ENCODE data around the gene LRRC4C. TPM values are rescaled to one million over a fixed set of nuclear protein-coding genes. Genes with fewer than 3 reads are reported as not detected.

Gene LRRC4C
- total RNA-seq, 1 donor from 2014 or later = 0.41 TPM

GRCh38 chr11:40393511-40393910, 1065.9 kb downstream of the LRRC4C start:
- TF ChIP-seq, protein P1, sequence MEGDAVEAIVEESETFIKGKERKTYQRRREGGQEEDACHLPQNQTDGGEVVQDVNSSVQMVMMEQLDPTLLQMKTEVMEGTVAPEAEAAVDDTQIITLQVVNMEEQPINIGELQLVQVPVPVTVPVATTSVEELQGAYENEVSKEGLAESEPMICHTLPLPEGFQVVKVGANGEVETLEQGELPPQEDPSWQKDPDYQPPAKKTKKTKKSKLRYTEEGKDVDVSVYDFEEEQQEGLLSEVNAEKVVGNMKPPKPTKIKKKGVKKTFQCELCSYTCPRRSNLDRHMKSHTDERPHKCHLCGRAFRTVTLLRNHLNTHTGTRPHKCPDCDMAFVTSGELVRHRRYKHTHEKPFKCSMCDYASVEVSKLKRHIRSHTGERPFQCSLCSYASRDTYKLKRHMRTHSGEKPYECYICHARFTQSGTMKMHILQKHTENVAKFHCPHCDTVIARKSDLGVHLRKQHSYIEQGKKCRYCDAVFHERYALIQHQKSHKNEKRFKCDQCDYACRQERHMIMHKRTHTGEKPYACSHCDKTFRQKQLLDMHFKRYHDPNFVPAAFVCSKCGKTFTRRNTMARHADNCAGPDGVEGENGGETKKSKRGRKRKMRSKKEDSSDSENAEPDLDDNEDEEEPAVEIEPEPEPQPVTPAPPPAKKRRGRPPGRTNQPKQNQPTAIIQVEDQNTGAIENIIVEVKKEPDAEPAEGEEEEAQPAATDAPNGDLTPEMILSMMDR (IDR thresholded peaks at IDR 0.05; ENCODE audit: borderline replicate concordance) = no peak
- Histone ChIP-seq H3K4me1 (no peaks in the 10 kb centered on the region), H3K4me3 (no peak overlapping the region), H3K27me3 (ENCODE audit: low read depth) (no peaks in the 10 kb centered on the region), H3K27ac (replicated peaks) (no peak overlapping the region), H3K9me3 (replicated peaks) (no peaks in the 10 kb centered on the region), H3K36me3 (no peaks in the 10 kb centered on the region)
- no peak for DNase-seq
- intact Hi-C loops (cut with micrococcal nuclease) = no loop called here

DNA sequence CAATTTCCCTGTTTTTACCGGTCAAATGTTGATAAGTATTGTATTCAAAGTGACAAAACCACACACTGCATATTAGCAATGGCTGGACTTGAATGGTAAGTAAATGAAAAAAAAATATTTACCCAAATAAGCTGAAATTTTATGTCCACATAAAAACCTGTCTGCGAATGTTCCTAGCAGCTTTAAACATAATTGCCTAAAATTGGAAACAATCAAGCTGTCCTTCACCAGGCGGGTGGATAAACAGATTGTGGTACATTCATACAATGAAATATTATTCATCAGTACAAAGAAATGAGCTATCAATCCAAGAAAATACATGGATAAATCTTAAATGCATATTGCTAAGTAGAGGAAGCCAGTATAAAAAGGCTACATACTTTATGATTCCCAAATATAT, 1067.8 kb downstream of the LRRC4C start:
- no peak for DNase-seq
- TF ChIP-seq, protein P1 (IDR thresholded peaks at IDR 0.05; ENCODE audit: borderline replicate concordance) = no peak
- intact Hi-C loops (cut with micrococcal nuclease) = no loop called here
- no peak overlapping the region for H3K27ac ChIP-seq (replicated peaks)
- H3K36me3 ChIP-seq = no peaks in the 10 kb centered on the region
- H3K9me3 ChIP-seq (replicated peaks) = no peaks in the 10 kb centered on the region
- no peak overlapping the region for H3K4me3 ChIP-seq
- H3K27me3 ChIP-seq (ENCODE audit: low read depth) = no peaks in the 10 kb centered on the region
- no peaks in the 10 kb centered on the region for H3K4me1 ChIP-seq

- no peaks in the 10 kb centered on the region for H3K36me3 ChIP-seq
- no peak overlapping the region for H3K4me3 ChIP-seq
- no peaks in the 10 kb centered on the region for H3K4me1 ChIP-seq
- no peak overlapping the region for H3K27ac ChIP-seq (replicated peaks)
- H3K27me3 ChIP-seq (ENCODE audit: low read depth) = no peaks in the 10 kb centered on the region
- DNase-seq = no peak
- no peaks in the 10 kb centered on the region for H3K9me3 ChIP-seq (replicated peaks)
- intact Hi-C loops (cut with micrococcal nuclease) = no loop called here
- TF ChIP-seq, protein P1 (IDR thresholded peaks at IDR 0.05; ENCODE audit: borderline replicate concordance) = no peak
Measured at GRCh38 chr11:40388097-40388818, 1071.2 kb downstream of the LRRC4C start.

- no peaks in the 10 kb centered on the region for H3K4me1 ChIP-seq
- H3K27ac ChIP-seq (replicated peaks) = no peak overlapping the region
- H3K9me3 ChIP-seq (replicated peaks) = no peaks in the 10 kb centered on the region
- intact Hi-C loops (cut with micrococcal nuclease) = no loop called here
- H3K4me3 ChIP-seq = no peak overlapping the region
- TF ChIP-seq, protein P1 (IDR thresholded peaks at IDR 0.05; ENCODE audit: borderline replicate concordance) = no peak
- no peaks in the 10 kb centered on the region for H3K36me3 ChIP-seq
- DNase-seq = no peak
- no peaks in the 10 kb centered on the region for H3K27me3 ChIP-seq (ENCODE audit: low read depth)
Measured at GRCh38 chr11:40387240-40387980, 1072.0 kb downstream of the LRRC4C start.

- H3K9me3 ChIP-seq (replicated peaks) = no peaks in the 10 kb centered on the region
- TF ChIP-seq, protein P1 (IDR thresholded peaks at IDR 0.05; ENCODE audit: borderline replicate concordance) = no peak
- H3K27me3 ChIP-seq (ENCODE audit: low read depth) = no peaks in the 10 kb centered on the region
- H3K27ac ChIP-seq (replicated peaks) = no peak overlapping the region
- no peaks in the 10 kb centered on the region for H3K36me3 ChIP-seq
- intact Hi-C loops (cut with micrococcal nuclease) = no loop called here
- no peak overlapping the region for H3K4me3 ChIP-seq
- DNase-seq = no peak
- no peaks in the 10 kb centered on the region for H3K4me1 ChIP-seq
Measured at GRCh38 chr11:40384991-40385390, 1074.5 kb downstream of the LRRC4C start.

All from left ventricle myocardium inferior (tissue), 1 donor.